HEK293T (cell line): ENCODE data around the gene NDNF.

Experiments used
- BHLHE40 ChIP-seq: fragments of 450-650 bp; IDR thresholded peaks from 2 replicates; pipeline ENCODE4 v1.6.1; 2016; ENCODE audit warnings: mild to moderate bottlenecking, moderate library complexity, borderline replicate concordance
- CTBP1 ChIP-seq: fragments of 450-650 bp; IDR thresholded peaks from 2 replicates; pipeline ENCODE4 v1.6.1; 2016; ENCODE audit warnings: borderline replicate concordance
- ELF4 ChIP-seq: fragments of 450-650 bp; IDR thresholded peaks from 2 replicates; pipeline ENCODE4 v1.6.1; 2017; ENCODE audit warnings: antibody characterized with exemption
- FOXA1 ChIP-seq: fragments of 450-650 bp; IDR thresholded peaks from 2 replicates; pipeline ENCODE4 v1.6.1; 2016; ENCODE audit warnings: mild to moderate bottlenecking
- FOXK2 ChIP-seq: fragments of 450-650 bp; IDR thresholded peaks from 2 replicates; pipeline ENCODE4 v1.6.1; 2016; ENCODE audit warnings: mild to moderate bottlenecking
- FOXM1 ChIP-seq: fragments of 450-650 bp; IDR thresholded peaks from 2 replicates; pipeline ENCODE4 v1.6.1; 2017; ENCODE audit warnings: mild to moderate bottlenecking, borderline replicate concordance
- HDGF ChIP-seq: fragments of 450-650 bp; IDR thresholded peaks from 2 replicates; pipeline ENCODE4 v1.6.1; 2017; ENCODE audit warnings: antibody characterized with exemption, borderline replicate concordance
- PKNOX1 ChIP-seq: fragments of 450-650 bp; IDR thresholded peaks from 2 replicates; pipeline ENCODE4 v1.6.1; 2016
- TARDBP ChIP-seq: fragments of 450-650 bp; IDR thresholded peaks from 2 replicates; pipeline ENCODE4 v1.6.1; 2016

GRCh38 chr4:121112530-121112929 lies 40.2 kb upstream of the NDNF start:
- TF ChIP-seq FOXA1, result no peak
- TF ChIP-seq FOXM1, result no peak
- no peak for TF ChIP-seq TARDBP
- no peak for TF ChIP-seq BHLHE40
- TF ChIP-seq FOXK2, result no peak
- TF ChIP-seq ELF4, result no peak
- no peak for TF ChIP-seq PKNOX1
- no peak for TF ChIP-seq HDGF
- TF ChIP-seq CTBP1, result no peak
